ENCODE measurements around the gene DOCK4. TPM values are rescaled to one million over a fixed set of nuclear protein-coding genes. Genes with fewer than 3 reads are reported as not detected.

The DOCK4 gene
- total RNA-seq, 1 donor from 2014 or later = 43.0 TPM

DNA sequence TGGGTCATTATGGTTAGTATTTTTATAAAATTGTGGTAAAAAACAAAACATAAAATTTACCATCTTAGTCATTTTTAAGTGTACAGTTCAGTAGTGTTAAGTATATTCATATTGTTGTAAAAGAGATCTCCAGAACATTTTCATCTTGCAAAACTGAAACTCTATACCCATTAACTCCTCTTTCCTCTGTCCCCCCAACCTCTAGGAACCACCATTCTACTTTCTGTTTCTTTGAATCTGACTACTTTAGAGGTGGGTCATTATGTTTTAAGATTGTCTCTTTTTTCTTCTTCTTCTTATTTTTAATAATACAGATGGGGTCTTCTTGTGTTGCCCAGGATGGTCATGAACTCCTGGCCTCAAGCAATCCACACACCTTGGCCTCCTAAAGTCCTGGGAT, 84.1 kb downstream of the DOCK4 start:
- peaks cover 27% of the 10 kb centered on the region for H3K4me1 Mint-ChIP-seq (ENCODE audit: low read depth)
- DNase-seq (ENCODE audit: low spot score) = no peak
- no peak overlapping the region for H3K4me3 Mint-ChIP-seq (ENCODE audit: unreplicated experiment)
- H3K9me3 Mint-ChIP-seq (ENCODE audit: low read depth) = no peaks in the 10 kb centered on the region
- no peaks in the 10 kb centered on the region for H3K27me3 Mint-ChIP-seq (ENCODE audit: low read depth)
- TF ChIP-seq CTCF (IDR thresholded peaks at IDR 0.05) = no peak
- H3K36me3 Mint-ChIP-seq (ENCODE audit: low read depth) = no peaks in the 10 kb centered on the region
- no peak overlapping the region for H3K27ac Mint-ChIP-seq (ENCODE audit: unreplicated experiment)

DNA sequence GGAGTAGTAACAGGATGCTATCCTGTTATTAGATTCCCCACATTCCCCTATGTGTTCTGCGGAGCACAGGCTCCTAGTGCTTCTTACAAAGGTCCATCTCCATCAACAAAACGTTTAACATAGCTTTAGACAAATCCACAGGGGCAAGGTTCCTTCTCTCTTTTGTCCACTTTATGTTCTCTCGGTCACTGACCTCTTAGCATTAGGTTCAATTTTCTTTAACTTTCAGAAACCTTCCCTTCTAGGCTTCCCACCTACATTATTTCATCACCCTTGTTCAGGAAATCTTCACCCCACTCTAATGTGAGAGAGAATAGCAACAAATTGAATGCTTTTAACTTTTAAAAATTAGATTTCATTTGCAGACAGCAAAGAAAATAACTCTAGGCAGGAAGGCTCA, 84.9 kb downstream of the DOCK4 start:
- Mint-ChIP-seq H3K27ac (ENCODE audit: unreplicated experiment) (no peak overlapping the region), H3K9me3 (ENCODE audit: low read depth) (no peaks in the 10 kb centered on the region), H3K36me3 (ENCODE audit: low read depth) (no peaks in the 10 kb centered on the region)

DNA sequence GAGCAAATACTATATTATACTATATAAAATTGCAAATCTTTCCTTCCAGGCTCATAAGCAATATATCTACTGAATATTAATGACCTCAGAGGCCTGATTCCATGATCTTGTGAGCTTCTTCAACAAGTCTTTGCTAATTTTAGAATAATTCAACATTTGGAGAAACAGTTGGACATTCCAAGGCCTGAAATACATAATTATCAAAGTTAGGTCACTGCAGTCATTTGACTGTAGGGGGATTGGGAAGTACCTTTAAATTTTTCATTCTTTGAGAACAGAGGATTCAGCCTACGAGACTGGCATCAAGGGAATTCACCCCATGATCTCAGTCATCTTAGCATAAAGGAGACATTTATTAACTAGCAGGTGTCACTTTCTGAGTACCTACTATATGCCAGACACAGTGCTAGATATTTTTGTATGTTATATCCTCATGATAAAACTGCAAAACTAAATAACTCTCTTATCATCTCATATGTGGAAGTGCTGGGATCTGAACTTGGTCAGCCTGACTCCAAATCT, 85.4 kb downstream of the DOCK4 start:
- no peak for TF ChIP-seq CTCF (IDR thresholded peaks at IDR 0.05)
- H3K36me3 Mint-ChIP-seq (ENCODE audit: low read depth) = no peaks in the 10 kb centered on the region
- H3K9me3 Mint-ChIP-seq (ENCODE audit: low read depth) = no peaks in the 10 kb centered on the region
- no peak for DNase-seq (ENCODE audit: low spot score)
- no peaks in the 10 kb centered on the region for H3K27me3 Mint-ChIP-seq (ENCODE audit: low read depth)
- no peak overlapping the region for H3K4me3 Mint-ChIP-seq (ENCODE audit: unreplicated experiment)
- no peak overlapping the region for H3K27ac Mint-ChIP-seq (ENCODE audit: unreplicated experiment)
- peaks cover 31% of the 10 kb centered on the region for H3K4me1 Mint-ChIP-seq (ENCODE audit: low read depth)

More for the DNA sequence above, 84.9 kb downstream of the DOCK4 start:
- Mint-ChIP-seq H3K4me1 (ENCODE audit: low read depth) (peaks cover 29% of the 10 kb centered on the region), H3K27me3 (ENCODE audit: low read depth) (no peaks in the 10 kb centered on the region), H3K4me3 (ENCODE audit: unreplicated experiment) (no peak overlapping the region)
- no peak for DNase-seq (ENCODE audit: low spot score)
- no peak for TF ChIP-seq CTCF (IDR thresholded peaks at IDR 0.05)

DNA sequence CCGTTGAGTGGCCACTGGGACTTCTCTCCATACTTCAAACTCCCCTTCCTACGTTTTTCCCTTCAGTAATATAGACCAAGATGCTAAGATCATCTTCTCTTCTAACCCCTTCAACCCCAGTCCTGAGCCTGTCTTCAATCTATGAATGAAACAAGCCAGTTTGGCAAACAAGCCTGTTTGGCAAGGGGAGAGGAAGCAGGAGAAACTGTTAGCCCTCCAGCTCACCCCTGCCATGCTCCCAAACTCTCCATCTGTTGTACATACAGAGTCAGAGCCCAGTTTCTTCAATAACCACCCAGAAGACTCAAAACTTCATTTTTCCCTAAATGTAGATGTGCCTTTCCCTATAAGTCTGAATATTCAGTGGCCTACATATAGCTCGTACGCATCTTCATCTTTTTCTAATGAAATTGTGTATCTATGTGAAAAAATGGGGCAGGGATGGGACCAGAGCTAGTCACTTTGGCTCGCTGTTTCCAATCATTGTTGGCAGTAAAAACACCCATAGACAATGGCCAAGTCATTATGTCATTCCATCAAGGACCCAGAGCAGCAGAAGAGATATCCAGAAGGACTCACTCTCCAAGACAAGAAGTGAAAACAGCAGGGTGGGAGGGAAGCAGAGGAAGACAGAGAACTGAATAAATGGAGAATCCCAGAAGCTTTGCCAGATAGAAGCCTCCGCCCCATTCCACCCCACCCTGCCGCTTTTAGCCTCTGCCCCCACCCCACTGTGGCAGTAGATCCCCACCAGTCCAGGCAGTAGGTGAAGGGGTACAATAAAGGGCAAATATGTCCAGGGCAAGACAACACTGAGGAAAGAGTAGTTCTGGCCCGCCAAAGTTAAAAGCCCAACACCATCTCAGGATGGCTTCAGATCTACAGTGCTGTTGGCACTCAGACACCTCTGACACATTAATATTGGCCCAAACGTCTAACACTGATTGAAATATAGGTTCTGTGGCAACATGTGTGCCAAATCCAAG, 87.3 kb downstream of the DOCK4 start:
- TF ChIP-seq CTCF (IDR thresholded peaks at IDR 0.05) = no peak
- Mint-ChIP-seq H3K27ac (ENCODE audit: unreplicated experiment) (no peak overlapping the region), H3K9me3 (ENCODE audit: low read depth) (no peaks in the 10 kb centered on the region), H3K36me3 (ENCODE audit: low read depth) (no peaks in the 10 kb centered on the region), H3K4me1 (ENCODE audit: low read depth) (peaks cover 25% of the 10 kb centered on the region), H3K27me3 (ENCODE audit: low read depth) (no peaks in the 10 kb centered on the region), H3K4me3 (ENCODE audit: unreplicated experiment) (no peak overlapping the region)
- DNase-seq (ENCODE audit: low spot score) = no peak

DNA sequence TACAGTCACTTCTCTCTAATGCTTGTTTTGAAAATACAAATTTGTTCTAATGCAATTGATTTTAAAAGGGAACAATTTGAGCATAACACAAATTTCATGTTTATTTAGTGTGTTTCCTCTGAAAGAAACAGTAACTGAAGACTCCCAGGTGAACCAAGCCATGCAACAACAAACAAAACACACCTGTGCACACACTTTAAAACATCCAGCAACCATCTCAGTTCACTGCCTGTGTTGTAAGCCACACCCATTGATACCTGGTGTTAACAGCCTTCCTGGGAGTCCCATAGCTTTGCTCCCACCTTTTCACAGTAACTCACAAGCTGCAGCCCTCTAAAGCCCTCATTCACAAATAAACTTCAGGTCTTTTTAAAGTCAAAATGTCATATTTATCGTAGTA, 89.3 kb downstream of the DOCK4 start:
- DNase-seq (ENCODE audit: low spot score) = no peak
- H3K4me3 Mint-ChIP-seq (ENCODE audit: unreplicated experiment) = no peak overlapping the region
- H3K4me1 Mint-ChIP-seq (ENCODE audit: low read depth) = peaks cover 22% of the 10 kb centered on the region
- no peaks in the 10 kb centered on the region for H3K36me3 Mint-ChIP-seq (ENCODE audit: low read depth)
- H3K27ac Mint-ChIP-seq (ENCODE audit: unreplicated experiment) = no peak overlapping the region
- no peaks in the 10 kb centered on the region for H3K9me3 Mint-ChIP-seq (ENCODE audit: low read depth)
- no peak for TF ChIP-seq CTCF (IDR thresholded peaks at IDR 0.05)
- no peaks in the 10 kb centered on the region for H3K27me3 Mint-ChIP-seq (ENCODE audit: low read depth)
